HCT116 (cell line): ENCODE measurements around the gene METTL6. TPM values are rescaled to one million over a fixed set of nuclear protein-coding genes. Genes with fewer than 3 reads are reported as not detected.

Experiments used
- ATAC-seq: fragments of 200-7000 bp; cut with Tn5 transposase; 2 replicates; pipeline ENCODE4 v1.9.1; 2020; ENCODE audit warnings: mild to moderate bottlenecking, moderate library complexity
- BruUV-seq: library from RNA; stranded (reverse); fragments of 400-500 nt; replicated peaks from 2 replicates; lab custom pipeline; 2021; lab: Mats Ljungman, UMichigan
- CTCF ChIA-PET: fragments of 300-600 bp; sonication (Branson Sonifier 250); formaldehyde crosslinking; loops from one replicate; lab custom pipeline; 2021; ENCODE audit warnings: antibody characterized with exemption; lab: Charles Lee
- POLR2A ChIA-PET: fragments of 300-600, 350-600 bp; sonication (Branson Sonifier 250); formaldehyde crosslinking; loops from one replicate; lab custom pipeline; 2021; ENCODE audit warnings: antibody characterized with exemption; lab: Charles Lee
- RAD21 ChIA-PET, 2 experiments: fragments of 300-600 bp; sonication (Branson Sonifier 250); formaldehyde crosslinking; loops; one replicate each; lab custom pipeline; 2023; ENCODE audit warnings: low total read pairs in 2 of 2; ENCODE audit not compliant: uncharacterized antibody in 2 of 2, unreplicated experiment in 2 of 2, low non-redundant PET in 1 of 2; lab: Charles Lee
- DNase-seq: peaks from one replicate; pipeline ENCODE4 v3.0.0-alpha.2; 2010; ENCODE audit warnings: low read depth, low spot score
- H2AFZ ChIP-seq: fragments of 200-600 bp; shearing (Covaris generic), sonication (generic); 2 replicates; pipeline ENCODE4 v1.6.1; 2017; ENCODE audit warnings: low read depth, mixed run types, mixed read lengths, antibody characterized with exemption, low read length; ENCODE audit not compliant: poor library complexity, severe bottlenecking
- H3K27ac ChIP-seq: 2 replicates; pipeline ENCODE4 v1.5.1; 2012; ENCODE audit warnings: low read depth, low read length
- H3K27me3 ChIP-seq: fragments of 200-600 bp; sonication (generic); 2 replicates; pipeline ENCODE4 v1.6.1; 2016; ENCODE audit warnings: mixed run types, low read length, mixed read lengths; ENCODE audit not compliant: insufficient read depth
- H3K36me3 ChIP-seq, 2 experiments: fragments of 200-500 bp in 1 of 2; fragments of 200-600 bp in 1 of 2; sonication (Bioruptor generic) in 1 of 2; sonication (generic) in 1 of 2; 2 replicates each; pipeline versions ENCODE4 v1.5.1 to v1.6.1; 2014 to 2016; ENCODE audit warnings: low read length in 2 of 2, inconsistent platforms in 1 of 2, mixed read lengths in 1 of 2, mixed run types in 1 of 2; ENCODE audit not compliant: insufficient read depth in 2 of 2, control insufficient read depth in 1 of 2
- H3K4me1 ChIP-seq, 2 experiments: fragments of 200-600 bp in 1 of 2; sonication (generic) in 1 of 2; 2 replicates each; pipeline versions ENCODE4 v1.5.1 to v1.6.1; 2012 to 2017; ENCODE audit warnings: low read length in 2 of 2, inconsistent platforms in 1 of 2, mild to moderate bottlenecking in 1 of 2, mixed read lengths in 1 of 2, mixed run types in 1 of 2, moderate library complexity in 1 of 2; ENCODE audit not compliant: insufficient read depth in 2 of 2, control insufficient read depth in 1 of 2
- H3K4me2 ChIP-seq: fragments of 200-600 bp; sonication (generic); 2 replicates; pipeline ENCODE4 v1.6.1; 2017; ENCODE audit warnings: mixed run types, low read length, mixed read lengths
- H3K4me3 ChIP-seq, 2 experiments: fragments of 200-600 bp in 1 of 2; sonication (generic) in 1 of 2; replicated peaks in 1 of 2; 2 replicates each; pipeline ENCODE4 v1.5.1; 2011 to 2016; ENCODE audit warnings: low read length in 2 of 2, control low read depth in 1 of 2, low read depth in 1 of 2, mild to moderate bottlenecking in 1 of 2, mixed read lengths in 1 of 2, mixed run types in 1 of 2
- H3K79me2 ChIP-seq: fragments of 200-600 bp; sonication (generic); 2 replicates; pipeline ENCODE4 v1.6.1; 2017; ENCODE audit warnings: mild to moderate bottlenecking, mixed run types, low read length, moderate library complexity, mixed read lengths; ENCODE audit not compliant: insufficient read depth
- H3K9ac ChIP-seq: fragments of 200-600 bp; sonication (generic); 2 replicates; pipeline ENCODE4 v1.6.1; 2016; ENCODE audit warnings: low read length, mixed read lengths
- H3K9me2 ChIP-seq: fragments of 200-600 bp; sonication (generic), shearing (Covaris generic); 2 replicates; pipeline ENCODE4 v1.6.1; 2017; ENCODE audit warnings: mixed run types, mild to moderate bottlenecking, moderate library complexity; ENCODE audit not compliant: insufficient read depth
- H3K9me3 ChIP-seq, 2 experiments: fragments of 200-500 bp in 1 of 2; fragments of 200-600 bp in 1 of 2; sonication (Bioruptor generic) in 1 of 2; sonication (generic) in 1 of 2; 2 replicates each; pipeline ENCODE4 v1.6.1; 2014 to 2017; ENCODE audit warnings: low read length in 2 of 2, mixed read lengths in 2 of 2, inconsistent platforms in 1 of 2, low read depth in 1 of 2, mild to moderate bottlenecking in 1 of 2, mixed run types in 1 of 2, moderate library complexity in 1 of 2; ENCODE audit not compliant: control insufficient read depth in 1 of 2, insufficient read depth in 1 of 2
- H4K20me1 ChIP-seq: fragments of 200-600 bp; sonication (generic), shearing (Covaris generic); 2 replicates; pipeline ENCODE4 v1.6.1; 2017; ENCODE audit warnings: mixed run types, mild to moderate bottlenecking, moderate library complexity; ENCODE audit not compliant: insufficient read depth
- EZH2 ChIP-seq: fragments of 200-600 bp; sonication (generic); IDR thresholded peaks from 2 replicates; pipeline ENCODE4 v1.6.1; 2017; ENCODE audit warnings: antibody characterized with exemption, mixed run types
- EZH2phosphoT487 ChIP-seq: fragments of 200-600 bp; IDR thresholded peaks from 2 replicates; pipeline ENCODE4 v1.6.1; 2018; ENCODE audit warnings: antibody characterized with exemption, borderline replicate concordance
- MAX ChIP-seq: IDR thresholded peaks from 2 replicates; pipeline ENCODE4 v1.6.1; 2012
- YY1 ChIP-seq: IDR thresholded peaks from 2 replicates; pipeline ENCODE4 v1.6.1; 2011; ENCODE audit warnings: low read length, low read depth, moderate library complexity, mild to moderate bottlenecking; ENCODE audit not compliant: insufficient replicate concordance; ENCODE audit errors: extremely low read depth
- ZBTB33 ChIP-seq: IDR thresholded peaks from 2 replicates; pipeline ENCODE4 v1.6.1; 2011; ENCODE audit warnings: mild to moderate bottlenecking, low read length, moderate library complexity; ENCODE audit not compliant: insufficient replicate concordance; ENCODE audit errors: extremely low read depth
- ZFX ChIP-seq: fragments of 450-650 bp; IDR thresholded peaks from 2 replicates; pipeline ENCODE4 v1.6.1; 2017
- intact Hi-C: fragments of 100-400 bp; cut with micrococcal nuclease; formaldehyde crosslinking; loops from 2 replicates; pipeline ENCODE4 v1.10.0; 2022
- total RNA-seq: library from RNA; stranded (reverse); gene quantifications from one replicate; pipeline ENCODE4 v1.2.1, GENCODE V29; 2021; ENCODE audit not compliant: unreplicated experiment

Gene METTL6
- total RNA-seq, 1 experiment from 2014 or later, result 14.7 TPM

DNA sequence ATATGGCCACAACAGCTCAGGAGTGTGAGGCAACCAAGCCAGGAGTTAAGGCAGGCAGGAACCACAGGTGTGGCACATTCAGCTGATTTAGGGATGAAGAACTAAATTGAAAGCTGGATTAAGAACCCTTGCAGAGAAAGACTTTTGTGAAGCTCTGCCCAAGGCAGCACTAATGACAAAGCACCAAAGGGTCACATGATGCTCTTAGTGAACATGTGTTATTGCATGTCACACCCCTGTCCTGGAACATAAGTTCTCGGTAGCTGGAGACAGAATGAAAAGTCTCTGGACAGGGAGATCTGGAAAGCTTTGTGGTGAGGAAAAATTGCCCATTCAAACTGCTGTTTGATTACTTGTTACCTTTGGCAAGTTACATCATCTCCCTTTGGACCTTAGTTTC, 3.3 kb upstream of the METTL6 start:
- TF ChIP-seq MAX (no peak), ZFX (no peak), YY1 (no peak), EZH2phosphoT487 (no peak), EZH2 (no peak)
- TF ChIP-seq, all 23 proteins: peak for 0
- no peaks in the 10 kb centered on the region for H3K9me3 ChIP-seq
- H3K9me2 ChIP-seq, result no peaks in the 10 kb centered on the region
- ATAC-seq, result no peak
- intact Hi-C loops, result no loop called here
- no peak for DNase-seq
- H3K36me3 ChIP-seq, result peaks cover 16 to 34% of the 10 kb centered on the region in 2 experiments
- peaks cover 73% of the 10 kb centered on the region for H3K79me2 ChIP-seq
- no peak overlapping the region for H2AFZ ChIP-seq
- H3K9ac ChIP-seq, result no peak overlapping the region
- H3K4me3 ChIP-seq, result no peak overlapping the region
- no TSS peak for BruUV-seq
- no peaks in the 10 kb centered on the region for H3K27me3 ChIP-seq
- RAD21 ChIA-PET, result interaction anchor here in 1 of 2 experiments (0.6 kb wide), 1 partner anchor 1117 kb away, joined by 3 read pairs; no protein-coding TSS in a partner anchor
- no peaks in the 10 kb centered on the region for H4K20me1 ChIP-seq
- no peak overlapping the region for H3K27ac ChIP-seq
- H3K4me1 ChIP-seq, result peaks cover 13 to 16% of the 10 kb centered on the region in 2 experiments
- CTCF ChIA-PET, result no interaction called here
- no peak overlapping the region for H3K4me2 ChIP-seq
- POLR2A ChIA-PET, result no interaction called here

- intact Hi-C loops, result no loop called here
- ATAC-seq, result no peak
- H3K4me3 ChIP-seq, result peak overlapping the region; percentile 99
- H4K20me1 ChIP-seq, result no peaks in the 10 kb centered on the region
- ChIA-PET POLR2A (no interaction called here), CTCF (no interaction called here), RAD21 (no interaction called here)
- peaks cover 15 to 23% of the 10 kb centered on the region in 2 experiments for H3K36me3 ChIP-seq
- no peaks in the 10 kb centered on the region for H3K27me3 ChIP-seq
- H3K4me1 ChIP-seq, result peaks cover 13 to 16% of the 10 kb centered on the region in 2 experiments
- peaks cover 76% of the 10 kb centered on the region for H3K79me2 ChIP-seq
- H3K9me2 ChIP-seq, result no peaks in the 10 kb centered on the region
- no peak overlapping the region for H2AFZ ChIP-seq
- H3K4me2 ChIP-seq, result peak overlapping the region; percentile 88
- no TSS peak for BruUV-seq
- H3K9me3 ChIP-seq, result no peaks in the 10 kb centered on the region
- TF ChIP-seq ZFX (no peak), ZBTB33 (no peak), EZH2phosphoT487 (no peak)
- TF ChIP-seq, all 23 proteins: peak for 0
- no peak overlapping the region for H3K9ac ChIP-seq
- DNase-seq, result no peak
- H3K27ac ChIP-seq, result no peak overlapping the region
Observed at GRCh38 chr3:15429080-15429479, 1.7 kb upstream of the METTL6 start.
